ENCODE data around the gene KLC1. TPM values are rescaled to one million over a fixed set of nuclear protein-coding genes. Genes with fewer than 3 reads are reported as not detected.
A peak's percentile ranks its signal among the peaks of the same experiment; 100 is the strongest.

KLC1 gene
- total RNA-seq, 4 donors from 2014 or later = 195 to 421 (median 214) TPM

DNA sequence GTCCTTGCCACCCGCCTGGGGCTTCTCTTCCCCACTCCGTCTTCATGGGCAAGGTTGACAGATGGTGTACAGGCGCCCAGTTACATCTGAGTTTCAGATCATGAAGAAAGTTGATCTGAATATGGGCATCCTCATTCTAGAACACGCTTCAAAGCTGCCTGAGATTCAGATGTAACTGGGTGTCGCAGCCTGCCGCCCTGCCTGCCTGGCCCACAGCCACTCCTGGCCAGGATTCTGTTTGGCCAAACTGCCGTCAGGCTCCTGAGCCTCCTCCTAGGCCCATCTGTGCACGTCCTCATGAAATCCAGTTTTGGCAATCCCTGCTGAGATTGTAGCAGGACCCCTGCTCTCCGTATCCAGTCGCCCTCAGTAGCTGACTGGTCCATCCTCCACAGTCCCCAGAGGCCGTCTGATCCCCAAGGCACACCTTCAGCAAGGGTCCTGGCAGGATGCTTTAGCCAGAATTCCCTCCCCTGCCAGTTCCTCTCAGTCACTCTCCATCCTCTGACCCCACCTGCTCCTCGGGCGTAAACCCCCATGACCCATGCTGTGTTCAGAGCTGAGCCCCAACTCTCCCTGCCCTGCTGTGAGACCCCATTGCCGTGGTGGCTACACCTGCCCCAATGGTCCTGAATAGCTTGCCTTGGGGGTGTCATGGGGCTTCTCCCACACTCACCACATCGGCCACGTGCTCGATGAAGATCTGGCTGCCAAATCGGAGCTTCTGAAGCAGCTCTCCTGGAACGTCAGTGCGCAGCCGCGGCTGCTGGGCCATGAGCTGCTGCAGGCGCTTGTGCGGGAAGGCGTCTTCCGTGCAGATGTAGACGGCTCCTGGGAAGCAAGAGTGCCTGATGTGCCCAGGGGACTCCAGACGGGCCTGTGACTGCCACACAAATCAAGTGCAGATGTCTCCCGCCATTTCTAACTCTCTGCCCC lies 73.8 kb downstream of the KLC1 start:
- Histone ChIP-seq H3K27me3 (no peaks in the 10 kb centered on the region), H3K27ac (no peak overlapping the region), H3K4me1 (peaks cover 41% of the 10 kb centered on the region), H3K4me3 (no peak overlapping the region), H3K36me3 (peaks cover 78% of the 10 kb centered on the region), H3K9me3 (no peaks in the 10 kb centered on the region)
- TF ChIP-seq POLR2AphosphoS5 (IDR thresholded peaks at IDR 0.05) = no peak
- no peak for TF ChIP-seq EP300 (IDR thresholded peaks at IDR 0.05)
- TF ChIP-seq POLR2A (IDR thresholded peaks at IDR 0.05) = no peak
- TF ChIP-seq, protein P1, sequence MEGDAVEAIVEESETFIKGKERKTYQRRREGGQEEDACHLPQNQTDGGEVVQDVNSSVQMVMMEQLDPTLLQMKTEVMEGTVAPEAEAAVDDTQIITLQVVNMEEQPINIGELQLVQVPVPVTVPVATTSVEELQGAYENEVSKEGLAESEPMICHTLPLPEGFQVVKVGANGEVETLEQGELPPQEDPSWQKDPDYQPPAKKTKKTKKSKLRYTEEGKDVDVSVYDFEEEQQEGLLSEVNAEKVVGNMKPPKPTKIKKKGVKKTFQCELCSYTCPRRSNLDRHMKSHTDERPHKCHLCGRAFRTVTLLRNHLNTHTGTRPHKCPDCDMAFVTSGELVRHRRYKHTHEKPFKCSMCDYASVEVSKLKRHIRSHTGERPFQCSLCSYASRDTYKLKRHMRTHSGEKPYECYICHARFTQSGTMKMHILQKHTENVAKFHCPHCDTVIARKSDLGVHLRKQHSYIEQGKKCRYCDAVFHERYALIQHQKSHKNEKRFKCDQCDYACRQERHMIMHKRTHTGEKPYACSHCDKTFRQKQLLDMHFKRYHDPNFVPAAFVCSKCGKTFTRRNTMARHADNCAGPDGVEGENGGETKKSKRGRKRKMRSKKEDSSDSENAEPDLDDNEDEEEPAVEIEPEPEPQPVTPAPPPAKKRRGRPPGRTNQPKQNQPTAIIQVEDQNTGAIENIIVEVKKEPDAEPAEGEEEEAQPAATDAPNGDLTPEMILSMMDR (IDR thresholded peaks at IDR 0.05) = no peak
- WGBS = 90% methylated on average over 15 of the region's 29 CpGs
- DNase-seq (ENCODE audit: low spot score in 2 of 2) = peak in 1 of 2 donors; percentile 49

DNA sequence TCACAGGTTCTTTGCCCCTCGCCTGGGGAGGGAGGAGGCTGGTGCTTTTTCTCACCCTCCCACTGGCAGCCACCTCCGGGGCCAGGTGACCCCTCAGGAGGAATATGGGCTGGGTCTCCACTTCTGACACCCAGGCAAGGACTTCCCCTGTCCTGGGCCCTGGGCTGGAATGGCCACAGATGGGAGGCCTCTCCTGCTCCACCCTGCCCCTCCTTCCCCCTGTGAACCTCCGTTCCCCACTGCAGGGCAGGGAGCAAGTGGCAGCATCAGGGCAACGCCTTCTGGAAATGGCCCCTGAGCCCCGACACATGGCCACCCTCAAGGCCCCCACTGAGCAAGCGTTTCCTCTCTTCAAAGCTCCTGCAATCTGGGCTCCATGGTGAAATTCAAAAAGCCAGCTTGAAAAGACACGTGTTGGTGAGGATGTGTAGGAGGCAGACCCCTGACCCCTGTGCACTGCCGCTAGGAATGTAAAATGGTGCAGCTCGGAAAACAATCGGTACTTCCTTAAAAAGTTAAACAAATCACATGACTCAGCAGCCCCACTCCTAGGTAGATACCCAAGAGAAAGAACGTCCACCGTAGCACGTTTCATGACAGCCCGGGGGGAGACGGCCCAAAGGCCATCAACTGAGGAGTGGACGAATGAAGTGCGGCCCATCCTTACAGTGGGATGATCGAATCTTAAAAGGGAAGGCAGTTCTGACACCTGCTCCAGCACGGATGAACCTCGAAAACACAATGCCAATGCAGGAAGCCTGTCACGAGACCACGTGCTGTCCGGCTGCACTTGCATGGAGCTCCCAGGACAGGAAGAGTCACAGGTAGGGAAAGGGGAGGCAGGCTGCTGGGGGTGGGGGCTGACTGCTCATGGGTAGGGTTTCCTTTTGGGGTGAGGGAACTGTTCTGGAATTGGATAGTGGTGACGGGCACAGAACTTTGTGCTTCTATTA lies 74.7 kb downstream of the KLC1 start:
- Histone ChIP-seq H3K27me3 (no peaks in the 10 kb centered on the region), H3K9me3 (no peaks in the 10 kb centered on the region), H3K27ac (no peak overlapping the region), H3K4me1 (peaks cover 41% of the 10 kb centered on the region), H3K36me3 (peaks cover 74% of the 10 kb centered on the region), H3K4me3 (no peak overlapping the region)
- TF ChIP-seq POLR2AphosphoS5 (IDR thresholded peaks at IDR 0.05) (no peak), POLR2A (IDR thresholded peaks at IDR 0.05) (no peak), EP300 (IDR thresholded peaks at IDR 0.05) (no peak)
- TF ChIP-seq, protein P1 (IDR thresholded peaks at IDR 0.05) = no peak
- DNase-seq (ENCODE audit: low spot score in 2 of 2) = peak in 1 of 2 donors; percentile 59
- 74% methylated on average over 19 of the region's 24 CpGs for WGBS

DNA sequence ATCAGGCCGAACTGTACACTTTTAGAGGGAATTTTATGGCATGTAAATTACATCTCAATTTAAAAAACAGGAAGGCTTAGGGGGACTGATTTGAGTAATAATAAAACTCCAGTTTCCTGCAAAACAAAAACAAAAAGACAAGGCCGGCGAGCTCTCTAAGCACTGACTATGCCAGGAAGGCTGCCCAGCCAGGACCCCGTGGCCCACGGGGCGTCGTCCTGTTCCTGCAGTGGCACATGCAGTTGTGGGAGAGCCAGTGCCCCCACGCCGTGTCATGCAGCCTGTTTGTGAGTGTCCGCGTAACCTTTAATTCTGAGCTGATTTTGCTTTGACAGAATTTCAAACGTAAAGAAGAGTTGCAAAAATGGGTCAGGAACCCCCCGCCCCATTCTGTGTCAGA lies 75.7 kb downstream of the KLC1 start:
- Histone ChIP-seq H3K9me3 (no peaks in the 10 kb centered on the region), H3K4me3 (no peak overlapping the region), H3K4me1 (peaks cover 41% of the 10 kb centered on the region), H3K27me3 (no peaks in the 10 kb centered on the region), H3K27ac (peak overlapping the region; percentile 7), H3K36me3 (peaks cover 65% of the 10 kb centered on the region)
- WGBS = 83% methylated on average over 13 of the region's 13 CpGs
- TF ChIP-seq EP300 (IDR thresholded peaks at IDR 0.05) (no peak), POLR2A (IDR thresholded peaks at IDR 0.05) (no peak), POLR2AphosphoS5 (IDR thresholded peaks at IDR 0.05) (no peak)
- TF ChIP-seq, protein P1 (IDR thresholded peaks at IDR 0.05) = no peak
- DNase-seq (ENCODE audit: low spot score in 2 of 2) = no peak

DNA sequence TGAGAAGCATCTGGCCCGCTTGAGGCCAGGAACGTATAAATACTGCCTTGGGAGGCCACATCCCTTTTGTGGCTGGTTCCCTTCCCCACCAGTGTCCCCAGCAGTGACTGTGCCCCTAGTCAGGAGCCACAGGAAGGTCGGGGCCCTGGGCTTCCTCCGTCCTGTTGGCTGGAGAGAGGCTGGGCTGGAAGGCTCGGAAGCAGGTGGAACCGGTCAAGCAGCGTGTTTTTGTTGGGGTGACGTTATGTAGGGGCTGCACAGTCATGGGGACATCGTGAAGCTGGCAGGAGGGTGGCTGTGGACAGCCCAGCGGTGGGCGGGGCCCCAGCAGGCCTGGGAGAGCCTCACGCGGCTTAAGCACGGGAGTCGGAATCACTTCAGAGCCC lies 76.1 kb downstream of the KLC1 start:
- TF ChIP-seq, protein P1 (IDR thresholded peaks at IDR 0.05) = no peak
- TF ChIP-seq POLR2A (IDR thresholded peaks at IDR 0.05) (no peak), POLR2AphosphoS5 (IDR thresholded peaks at IDR 0.05) (no peak), EP300 (IDR thresholded peaks at IDR 0.05) (no peak)
- H3K36me3 ChIP-seq = peaks cover 60% of the 10 kb centered on the region
- DNase-seq (ENCODE audit: low spot score in 2 of 2) = no peak
- no peaks in the 10 kb centered on the region for H3K9me3 ChIP-seq
- H3K4me1 ChIP-seq = peaks cover 41% of the 10 kb centered on the region
- 83% methylated on average over 8 of the region's 15 CpGs for WGBS
- no peaks in the 10 kb centered on the region for H3K27me3 ChIP-seq
- no peak overlapping the region for H3K4me3 ChIP-seq
- peak overlapping the region; percentile 7 for H3K27ac ChIP-seq
